HTR-8/SVneo (cell line): ENCODE measurements around the gene UBN1.
A peak's percentile ranks its signal among the peaks of the same experiment; 100 is the strongest.
"Not testable (repeated sequence)": the region's sequence is repeated elsewhere in the genome, so short reads cannot be mapped to it uniquely, and the experiment has no call there.

Experiments used
- DNase-seq: peaks from one replicate; pipeline ENCODE4 v3.0.0; 2011; ENCODE audit warnings: low spot score, mixed read lengths; ENCODE audit not compliant: insufficient read length
- FAIRE-seq: peaks from 2 replicates; lab custom pipeline; 2011; peaks lifted over from hg19 to GRCh38; lab: Jason Lieb, UNC

Gene UBN1

DNA sequence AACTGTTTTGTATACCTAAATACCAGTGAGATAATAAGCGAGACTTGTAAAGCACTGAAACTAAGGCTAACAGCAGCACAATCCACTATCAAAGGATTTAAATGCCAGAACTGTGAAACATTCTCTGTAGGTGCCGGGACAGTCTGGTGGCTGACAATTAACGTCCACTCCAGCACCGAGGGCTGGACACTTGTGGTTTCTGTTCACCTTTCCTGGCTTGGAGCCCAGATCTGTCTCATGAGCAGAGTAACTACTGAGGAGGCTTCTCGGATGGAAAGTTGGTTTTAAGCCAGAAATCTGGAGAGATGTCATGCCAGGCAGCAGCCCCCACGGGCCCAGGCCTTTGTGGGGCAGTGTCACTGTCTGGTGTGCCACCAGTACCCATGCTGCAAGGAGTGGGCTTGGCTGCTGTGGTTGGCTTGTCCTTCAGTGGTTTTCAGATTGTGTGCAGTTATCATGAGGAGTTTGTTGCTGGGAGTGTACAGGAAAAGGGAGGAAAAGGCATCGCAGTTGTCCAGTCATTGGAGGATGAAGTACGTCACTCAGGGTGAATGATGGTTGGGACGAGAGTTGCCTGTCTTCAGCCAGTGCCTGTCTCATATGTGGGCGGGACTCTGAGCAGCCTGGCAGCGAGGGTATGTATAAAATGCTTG, 35.5 kb downstream of the UBN1 start:
- FAIRE-seq (peak; percentile 79), DNase-seq (peak; percentile 42)

DNA sequence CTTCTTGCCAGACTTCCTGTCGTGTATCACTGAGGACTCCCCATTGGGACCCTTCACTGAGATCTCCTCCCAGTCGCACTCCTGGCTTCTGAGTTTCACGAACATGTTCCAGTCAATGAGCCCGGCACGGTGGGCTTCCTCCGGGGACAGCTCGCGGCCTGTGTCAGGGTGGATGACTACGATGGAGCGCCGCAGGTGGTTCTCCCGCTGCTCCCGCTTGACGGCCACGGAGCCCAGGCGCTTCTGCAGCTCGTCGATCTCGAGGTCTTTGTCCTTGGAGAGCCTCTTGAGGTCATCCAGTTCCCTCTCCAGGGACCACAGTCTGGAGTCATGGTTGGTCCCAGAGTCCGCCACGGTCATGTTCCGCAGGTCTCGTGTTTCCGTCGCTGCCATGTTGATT, 36.2 kb downstream of the UBN1 start:
- no peak for FAIRE-seq

DNA sequence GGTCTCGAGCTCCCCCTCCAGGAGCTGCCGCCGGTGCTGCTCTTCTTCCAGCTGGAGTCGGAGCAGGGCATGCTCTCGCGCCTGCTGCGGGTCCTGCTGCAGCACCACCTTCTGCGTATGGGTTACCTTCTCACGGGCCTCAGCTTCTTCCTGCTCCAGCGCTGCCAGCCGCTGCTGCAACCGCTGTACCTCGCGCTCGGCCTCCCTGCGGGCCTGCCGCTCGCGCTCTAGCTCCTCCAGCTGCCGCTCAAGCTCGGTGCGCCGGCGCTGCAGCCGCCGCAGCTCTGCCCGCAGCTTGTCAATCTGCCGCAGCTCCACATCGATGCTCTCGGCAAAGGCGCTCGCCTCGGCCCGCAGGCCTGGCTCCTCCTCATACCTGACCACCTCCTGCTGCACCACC, 36.9 kb downstream of the UBN1 start:
- DNase-seq (no peak), FAIRE-seq (no peak)

More for the DNA sequence above, 36.2 kb downstream of the UBN1 start:
- no peak for DNase-seq

DNA sequence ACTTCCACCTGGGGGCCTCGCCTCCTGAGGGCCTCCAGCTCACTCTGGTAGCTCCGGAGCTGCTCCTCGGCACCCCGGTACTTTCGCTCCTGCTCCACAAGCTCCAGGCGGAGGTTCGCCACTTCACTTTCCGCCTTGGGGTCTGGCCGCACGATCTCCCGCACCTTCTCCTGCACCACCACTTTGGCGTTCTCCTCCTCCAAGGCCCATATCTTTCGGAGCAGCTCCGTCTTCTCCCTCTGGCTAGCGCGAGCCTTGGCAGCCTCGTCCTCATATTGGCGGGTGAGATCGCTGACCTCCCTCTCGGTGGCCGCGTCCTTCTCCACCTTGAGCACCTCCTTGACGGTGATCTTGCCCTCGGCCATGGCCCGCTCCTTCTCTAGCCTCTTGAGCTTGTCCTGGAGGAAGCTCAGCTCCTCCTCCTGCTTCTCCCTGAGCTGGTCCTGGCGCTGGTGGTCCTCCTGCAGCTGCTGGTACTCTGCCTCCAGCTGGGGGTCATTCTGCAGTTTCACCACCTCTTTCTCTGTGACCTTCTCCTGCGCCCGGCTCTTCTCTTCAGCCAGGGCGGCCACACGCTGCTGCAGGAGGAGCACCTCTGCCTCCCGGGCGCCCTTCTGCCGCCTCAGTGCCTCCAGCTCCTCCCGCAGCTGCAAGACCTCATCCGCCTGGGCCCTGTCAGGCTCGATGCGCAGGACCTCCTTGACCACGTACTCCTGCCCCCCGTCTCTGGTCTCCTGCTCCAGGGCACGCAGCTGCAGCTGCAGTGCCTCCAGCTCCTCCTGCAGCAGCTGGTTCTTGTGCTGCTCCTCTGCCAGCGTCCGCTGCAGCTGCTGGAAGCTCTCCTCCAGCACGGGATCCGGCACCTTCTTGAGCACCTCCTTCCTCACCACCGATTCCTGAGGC, 37.9 kb downstream of the UBN1 start:
- FAIRE-seq = no peak
- DNase-seq = no peak

DNA sequence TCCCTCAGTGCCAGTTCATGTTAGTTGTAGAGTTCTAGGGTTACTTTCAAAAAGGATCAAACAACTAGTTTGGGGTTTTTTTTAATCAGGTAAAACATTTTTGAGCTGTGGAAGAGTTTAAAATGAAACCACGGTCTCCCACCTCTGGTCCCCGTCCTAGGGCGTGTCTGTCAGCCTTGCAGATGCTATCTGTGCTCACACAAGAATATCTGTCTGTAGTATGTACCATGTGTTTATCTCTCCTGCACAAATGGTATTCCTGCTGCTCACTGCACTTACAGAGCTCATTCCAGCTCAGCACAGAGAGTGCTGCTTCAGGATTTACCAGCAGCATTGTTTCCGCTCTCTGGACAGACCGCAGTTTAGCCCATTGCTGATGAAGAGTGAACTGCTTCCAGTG, 38.9 kb downstream of the UBN1 start:
- no peak for FAIRE-seq

DNA sequence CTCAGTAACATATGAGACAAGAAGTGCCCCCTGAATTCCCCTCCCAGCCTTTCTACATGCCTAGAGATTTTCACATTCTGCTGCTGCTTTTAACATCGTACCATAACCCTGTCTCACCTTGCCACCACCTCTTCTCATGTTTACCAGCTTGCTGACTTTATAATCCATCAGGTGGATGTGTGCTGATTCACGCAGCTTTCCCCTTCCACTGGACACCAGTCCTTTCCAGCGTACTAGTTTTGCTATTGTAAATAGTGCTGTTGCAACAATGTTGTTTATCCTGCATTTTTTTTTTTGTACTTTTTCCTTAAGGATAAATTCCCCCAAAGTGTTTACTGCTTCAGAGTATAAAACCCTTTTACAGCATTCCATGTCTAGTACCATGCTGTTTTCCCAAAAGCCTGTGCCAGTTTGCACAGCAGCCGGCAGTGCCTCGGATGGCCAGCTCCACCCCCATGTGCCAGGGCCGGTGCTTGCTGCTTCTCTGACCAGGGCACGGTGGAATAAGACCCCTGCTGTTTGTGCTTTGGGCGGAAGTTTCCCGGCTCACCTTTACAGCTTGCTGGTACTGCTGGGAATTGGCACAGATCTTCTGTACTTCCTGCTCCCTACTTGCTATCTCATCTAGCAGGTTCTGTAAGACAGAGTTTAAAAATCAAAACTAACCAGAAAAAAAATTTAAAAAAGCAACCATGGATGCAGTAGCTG, 41.3 kb downstream of the UBN1 start:
- DNase-seq (no peak), FAIRE-seq (no peak)

More for the DNA sequence above, 38.9 kb downstream of the UBN1 start:
- DNase-seq = no peak

DNA sequence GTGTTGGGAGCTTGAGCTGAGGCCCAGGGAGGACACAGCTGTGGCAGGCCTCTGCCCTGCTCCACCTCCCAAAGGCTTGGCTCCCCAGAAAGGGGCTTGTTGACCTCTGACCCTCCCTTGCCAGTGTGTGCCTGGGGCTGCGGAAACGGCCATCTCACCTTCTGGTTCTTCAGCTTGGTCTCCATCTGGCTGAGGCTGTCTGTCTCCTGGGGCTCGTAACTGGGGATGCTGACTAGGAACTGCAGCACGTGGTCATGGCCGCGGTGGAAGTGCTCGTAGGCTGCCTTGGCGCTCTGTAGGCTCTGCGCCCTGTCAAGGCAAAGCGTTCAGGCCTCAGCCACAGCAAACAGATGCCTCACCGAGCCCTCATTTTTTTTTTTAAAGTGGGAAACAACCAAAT, 42.7 kb downstream of the UBN1 start:
- FAIRE-seq (no peak), DNase-seq (no peak)

DNA sequence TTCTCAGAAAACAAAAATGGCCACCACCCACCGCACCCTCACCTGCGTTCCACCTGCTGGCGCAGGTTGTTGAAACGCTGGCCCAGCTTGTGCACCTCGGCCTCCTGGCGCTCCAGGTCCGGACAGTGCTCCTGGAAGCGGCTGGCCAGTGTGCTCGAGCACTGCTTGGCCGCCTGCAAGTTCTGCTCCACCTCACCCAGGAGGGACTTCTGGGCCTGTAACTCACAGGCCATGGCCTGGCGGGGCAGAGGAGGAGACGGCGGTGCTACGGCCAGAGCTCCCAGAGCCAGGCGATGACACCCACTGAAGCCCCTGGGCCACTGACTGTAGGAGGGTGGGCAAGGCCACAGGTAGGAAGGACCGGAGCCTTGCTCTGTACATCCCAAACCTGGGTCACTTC, 43.4 kb downstream of the UBN1 start:
- no peak for FAIRE-seq
- DNase-seq = no peak

DNA sequence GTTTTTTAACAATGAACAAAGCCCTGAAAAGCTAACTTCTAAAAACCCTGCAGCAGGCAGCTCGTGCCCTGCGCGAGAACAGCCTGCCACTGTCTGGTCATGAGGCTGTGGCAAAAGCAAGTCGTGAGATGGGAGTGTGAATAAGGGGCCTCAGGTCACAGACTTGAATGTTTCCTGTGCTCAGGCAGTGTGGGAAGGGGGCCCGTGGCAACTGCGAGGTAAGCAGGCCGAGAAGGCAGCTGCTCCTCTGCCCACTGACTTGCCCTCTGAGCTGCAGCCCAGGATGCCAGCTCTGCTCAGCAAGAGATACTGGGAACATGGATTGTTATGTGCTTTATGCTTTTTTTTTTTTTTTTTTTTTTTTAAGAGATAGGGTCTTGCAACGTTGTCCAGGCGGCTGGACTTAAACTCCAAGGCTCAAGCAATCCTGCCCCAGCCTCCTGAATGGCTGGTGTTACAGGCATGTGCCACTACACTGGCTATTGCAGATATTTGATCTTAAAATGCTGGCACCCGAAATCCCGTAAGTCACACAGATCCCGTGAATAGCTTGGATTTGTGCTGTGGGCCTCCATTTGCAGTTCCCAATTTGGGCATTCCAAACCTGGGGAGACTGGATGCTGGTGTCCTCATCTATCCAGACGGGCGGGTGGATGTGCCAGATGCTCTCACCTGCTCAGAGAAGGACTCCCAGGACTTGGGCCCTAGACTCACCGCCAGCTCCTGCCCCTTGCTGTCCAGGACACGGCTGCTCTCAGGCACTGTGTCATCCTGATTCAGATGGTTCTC, 44.0 kb downstream of the UBN1 start:
- FAIRE-seq = no peak
- no peak for DNase-seq

DNA sequence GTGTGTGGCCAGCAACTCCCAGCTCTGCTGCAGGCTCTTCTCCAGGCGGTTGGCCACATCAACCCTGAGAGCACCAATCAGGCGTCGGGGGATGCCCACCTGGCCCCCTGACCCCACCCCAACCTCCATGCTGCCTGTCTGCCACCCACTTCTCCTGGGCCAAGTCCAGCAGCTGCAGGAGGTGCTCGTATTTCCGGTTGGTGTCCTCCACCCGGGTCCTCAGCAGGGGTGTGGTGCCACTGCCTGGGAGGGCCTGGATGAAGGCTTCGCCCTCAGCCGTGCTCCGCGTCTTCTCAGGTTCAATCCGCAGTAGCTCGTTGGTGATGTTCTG, 44.6 kb downstream of the UBN1 start:
- DNase-seq (no peak), FAIRE-seq (no peak)

DNA sequence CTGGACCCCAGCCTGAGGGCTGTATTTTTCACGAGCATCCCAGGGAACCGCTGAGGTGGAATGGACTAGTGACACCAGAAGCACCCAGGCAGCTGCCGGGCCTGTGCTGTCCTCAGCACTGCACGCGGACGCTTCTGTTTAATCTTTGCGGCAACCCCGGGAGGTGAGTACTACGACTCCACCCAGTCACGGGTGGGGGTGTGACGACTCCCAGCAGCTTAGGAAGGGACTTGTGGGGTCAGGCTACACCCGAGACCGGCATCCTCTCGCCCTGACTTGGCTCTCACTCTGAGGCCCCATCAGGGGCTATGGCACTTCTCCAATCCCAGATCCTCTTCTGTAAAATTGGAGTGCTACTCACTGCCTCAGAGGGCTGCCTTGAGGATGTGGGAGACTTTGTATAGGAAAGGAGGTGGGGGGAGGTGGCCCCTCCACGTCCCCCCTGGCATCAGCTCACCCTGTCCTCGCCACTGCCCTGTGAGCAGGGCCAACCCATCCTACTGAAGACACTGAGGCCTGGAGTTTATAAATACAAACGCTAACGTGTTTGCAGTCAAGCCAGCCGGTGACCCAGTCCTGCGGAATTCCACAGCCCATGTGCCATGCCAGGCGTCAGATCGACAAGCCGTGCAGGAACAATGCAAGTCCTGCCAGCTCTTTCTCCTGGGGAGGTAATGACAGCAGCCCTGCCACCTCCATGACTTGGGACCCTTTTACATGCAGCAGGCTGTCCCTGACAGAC, 45.3 kb downstream of the UBN1 start:
- DNase-seq = no peak
- no peak for FAIRE-seq

DNA sequence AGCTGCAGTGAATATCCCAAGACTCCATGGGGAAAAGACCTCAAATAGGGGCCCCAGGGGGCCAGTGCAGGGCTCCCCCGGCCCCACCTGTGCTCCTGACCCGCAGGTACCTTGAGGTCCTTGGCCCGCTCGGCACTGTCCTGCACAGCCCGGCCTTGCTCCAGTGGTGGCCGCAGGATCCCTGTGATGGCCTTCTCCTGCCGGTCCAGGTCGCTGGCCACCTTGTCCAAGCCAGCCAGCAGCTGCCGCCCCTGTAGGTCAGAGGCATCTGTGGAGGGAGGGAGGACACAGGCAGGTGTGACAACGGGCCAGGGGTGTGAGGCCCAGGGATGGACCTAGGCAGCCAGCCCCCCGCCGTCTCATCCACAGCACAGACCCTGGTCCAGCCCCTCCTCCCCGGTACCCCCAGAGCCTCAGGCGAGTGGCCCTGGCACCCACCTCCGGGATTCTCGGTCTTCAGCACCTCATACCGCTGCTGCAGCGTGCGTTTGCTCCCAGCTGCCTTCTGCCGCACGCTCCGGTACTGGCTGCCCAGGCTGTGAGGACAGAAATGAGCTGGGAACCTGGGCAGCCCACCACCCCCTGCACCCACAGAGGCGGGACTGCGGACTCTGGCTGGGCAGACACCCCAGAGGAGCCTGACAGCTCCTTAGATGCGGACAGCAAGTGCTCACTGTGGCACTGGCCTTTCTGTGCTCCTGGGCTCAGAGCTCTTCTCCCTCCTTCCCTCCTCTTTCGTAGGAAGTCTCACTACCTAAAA, 46.0 kb downstream of the UBN1 start:
- FAIRE-seq (no peak), DNase-seq (no peak)

DNA sequence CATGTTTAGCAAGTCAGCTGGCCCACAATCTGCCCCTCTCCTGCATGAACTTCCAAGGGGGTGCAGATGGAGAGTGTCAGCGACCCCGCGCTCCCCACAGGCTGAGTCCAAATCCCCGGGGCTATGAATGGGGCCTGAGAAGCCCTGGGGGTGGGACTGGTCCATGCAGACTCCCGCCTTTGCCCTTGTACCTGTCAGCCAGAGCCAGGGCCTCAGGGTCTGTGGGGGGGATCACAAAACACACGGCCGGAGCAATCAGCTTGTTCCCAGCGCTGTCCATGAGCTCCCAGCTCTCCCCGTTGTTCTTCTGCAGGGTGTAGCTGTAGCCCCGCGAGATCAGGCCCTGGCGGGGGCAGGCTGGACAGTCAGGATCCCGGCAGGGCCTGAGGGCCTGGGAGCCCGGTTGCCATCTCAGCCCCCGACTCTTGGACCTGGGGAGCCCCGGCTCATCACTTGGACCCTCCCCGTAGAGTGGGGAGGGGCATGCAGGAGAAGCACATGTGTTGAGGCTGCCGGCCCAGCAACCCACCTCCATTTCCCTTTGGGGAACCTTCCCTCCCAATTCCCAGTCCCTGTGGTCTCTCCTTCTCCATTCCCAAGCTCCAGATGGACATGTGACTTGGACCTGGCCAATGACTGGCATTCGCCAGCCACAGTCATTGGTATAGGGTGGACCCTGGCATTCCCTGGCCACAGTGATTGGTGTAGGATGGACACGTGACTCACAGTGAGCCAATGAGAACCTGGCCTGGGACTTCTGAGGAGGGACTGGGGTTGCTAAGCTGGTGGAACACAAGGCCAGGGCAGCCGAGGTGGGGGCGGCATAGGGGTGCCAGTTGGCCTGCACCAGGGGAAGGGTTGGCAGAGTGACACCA, 47.2 kb downstream of the UBN1 start:
- FAIRE-seq (no peak), DNase-seq (no peak)

DNA sequence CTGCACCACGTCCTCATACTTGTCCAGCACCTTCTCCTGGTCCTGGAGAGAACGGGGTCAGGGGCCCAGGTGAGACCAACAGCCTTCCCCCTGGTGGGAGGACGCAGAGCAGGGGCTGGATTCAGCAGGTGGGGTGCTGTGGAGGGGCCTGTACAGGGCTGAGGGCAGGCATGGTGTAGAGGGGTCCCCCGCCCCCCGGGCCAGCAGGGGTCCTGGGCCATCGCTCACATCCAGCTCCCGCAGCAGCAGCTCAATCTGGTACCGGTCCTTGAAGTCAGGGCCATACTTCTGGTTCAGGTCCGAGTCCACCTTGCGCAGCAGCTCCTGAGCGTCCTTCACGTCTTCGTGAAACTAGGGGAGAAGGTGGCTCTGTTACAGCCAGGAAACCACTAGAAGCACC, 48.1 kb downstream of the UBN1 start:
- DNase-seq = no peak
- no peak for FAIRE-seq

DNA sequence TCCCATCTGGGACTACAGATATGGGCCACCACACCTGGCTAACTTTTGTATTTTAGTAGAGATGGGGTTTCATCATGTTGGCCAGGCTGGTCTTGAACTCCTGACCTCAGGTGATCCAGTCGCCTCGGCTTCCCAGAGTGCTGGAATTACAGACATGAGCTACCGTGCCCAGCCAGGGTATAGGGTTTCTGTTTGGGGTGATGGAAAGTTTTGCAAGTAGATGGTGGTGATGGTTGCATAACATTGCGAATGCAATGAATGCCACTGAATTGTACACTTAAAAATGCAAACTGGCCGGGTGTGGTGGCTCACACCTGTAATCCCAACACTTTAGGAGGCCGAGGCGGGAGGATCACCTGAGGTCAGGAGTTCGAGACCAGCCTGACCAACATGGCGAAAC, 49.5 kb downstream of the UBN1 start:
- not testable (repeated sequence) for FAIRE-seq, DNase-seq

DNA sequence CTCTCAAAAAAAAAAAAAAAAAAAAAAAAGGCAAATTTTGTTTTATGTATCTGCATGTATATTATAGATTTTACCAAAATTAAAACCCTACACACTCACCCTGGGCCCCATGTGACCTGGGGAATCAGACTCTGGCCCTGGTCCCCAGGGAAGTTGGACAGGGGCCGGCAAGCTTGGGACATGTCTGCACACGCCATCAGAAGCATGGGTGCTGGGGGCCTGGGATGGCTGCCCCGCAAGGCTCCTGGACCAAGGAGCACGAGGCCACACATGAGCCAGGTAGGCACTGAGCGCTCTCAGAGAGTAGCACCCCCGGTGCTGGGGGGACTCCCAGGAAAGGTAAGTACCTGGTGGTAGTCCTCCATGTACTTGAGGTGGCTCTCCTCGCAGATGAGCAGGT, 50.0 kb downstream of the UBN1 start:
- no peak for FAIRE-seq

DNA sequence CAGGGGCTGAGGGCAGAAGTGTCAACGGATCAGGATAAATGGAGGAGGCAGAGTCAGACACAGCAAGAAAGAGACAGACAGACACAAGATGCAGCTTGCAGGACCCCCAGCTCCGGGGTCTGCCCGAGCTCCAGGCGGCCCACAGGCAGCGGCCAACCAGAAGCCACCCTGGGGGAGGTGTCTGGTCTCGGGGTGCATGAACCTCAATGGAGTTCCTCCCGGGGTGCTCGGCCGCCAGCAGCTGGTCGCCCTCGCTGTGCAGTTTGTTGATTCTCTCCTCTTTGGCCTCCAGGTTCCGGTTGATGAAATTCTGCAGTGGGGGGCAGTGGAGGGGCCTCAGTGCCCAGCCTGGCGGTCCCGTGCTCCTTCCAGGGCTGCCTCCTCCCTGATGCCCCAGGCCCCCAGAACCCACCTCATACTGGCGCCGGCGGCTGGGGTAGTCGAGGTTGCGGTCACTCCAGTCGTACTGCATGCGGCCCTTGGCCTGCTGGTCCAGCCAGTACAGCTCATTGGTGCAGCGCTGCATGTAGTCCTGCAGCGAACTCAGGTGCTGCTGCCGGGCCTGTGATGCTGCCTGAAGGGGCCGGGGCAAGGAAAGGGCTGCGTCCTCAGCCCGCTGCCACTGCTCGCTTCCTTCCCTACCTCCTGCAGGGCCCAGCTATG, 51.7 kb downstream of the UBN1 start:
- DNase-seq (no peak), FAIRE-seq (no peak)

More for the DNA sequence above, 50.0 kb downstream of the UBN1 start:
- DNase-seq = no peak

DNA sequence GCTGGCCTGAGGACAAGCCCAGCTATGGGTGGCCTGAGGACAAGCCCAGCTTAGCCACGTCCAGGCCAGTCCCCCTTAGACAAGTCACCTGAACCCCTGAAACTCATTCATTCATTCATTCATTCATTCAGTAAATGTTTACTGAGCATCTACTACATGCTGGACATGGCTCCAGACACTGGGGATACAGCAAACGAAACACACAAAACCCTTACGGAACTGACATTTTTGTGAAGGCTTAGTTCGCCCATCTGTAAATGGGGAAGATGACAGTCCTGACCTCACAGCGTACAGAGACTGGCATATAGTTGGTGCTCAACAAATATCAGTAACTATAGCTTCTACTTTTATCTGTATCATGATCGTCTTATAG, 52.2 kb downstream of the UBN1 start:
- DNase-seq (no peak), FAIRE-seq (peak; percentile 38)
